Right hindlimb (tissue), 1 donor: Measurements from ENCODE around the gene CUX1.
"Not testable (repeated sequence)": the region's sequence is repeated elsewhere in the genome, so short reads cannot be mapped to it uniquely, and the experiment has no call there.

Source experiments
- DNase-seq: peaks from one replicate; pipeline ENCODE4 v3.0.0-alpha.2; 2018

CUX1 gene

DNA sequence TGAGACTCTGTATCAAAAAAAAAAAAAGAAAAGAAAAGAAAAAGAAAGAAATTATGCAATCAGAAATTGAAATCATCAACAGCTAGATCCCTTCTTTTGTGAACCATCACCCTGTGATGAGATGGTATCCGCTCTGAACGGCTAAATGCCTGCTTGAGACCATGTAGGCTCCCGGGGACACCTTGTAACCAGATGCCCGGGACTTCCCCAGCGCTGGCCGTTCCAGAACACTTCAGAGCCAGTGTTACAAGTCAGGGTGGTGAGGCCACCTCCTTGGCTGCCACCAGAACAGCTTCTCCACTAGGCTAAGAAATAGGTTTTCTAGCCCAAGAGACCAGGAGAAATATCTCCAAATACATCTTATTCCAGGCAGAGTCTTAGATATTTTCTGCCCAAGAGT, 349.8 kb downstream of the CUX1 start:
- no peak for DNase-seq

DNA sequence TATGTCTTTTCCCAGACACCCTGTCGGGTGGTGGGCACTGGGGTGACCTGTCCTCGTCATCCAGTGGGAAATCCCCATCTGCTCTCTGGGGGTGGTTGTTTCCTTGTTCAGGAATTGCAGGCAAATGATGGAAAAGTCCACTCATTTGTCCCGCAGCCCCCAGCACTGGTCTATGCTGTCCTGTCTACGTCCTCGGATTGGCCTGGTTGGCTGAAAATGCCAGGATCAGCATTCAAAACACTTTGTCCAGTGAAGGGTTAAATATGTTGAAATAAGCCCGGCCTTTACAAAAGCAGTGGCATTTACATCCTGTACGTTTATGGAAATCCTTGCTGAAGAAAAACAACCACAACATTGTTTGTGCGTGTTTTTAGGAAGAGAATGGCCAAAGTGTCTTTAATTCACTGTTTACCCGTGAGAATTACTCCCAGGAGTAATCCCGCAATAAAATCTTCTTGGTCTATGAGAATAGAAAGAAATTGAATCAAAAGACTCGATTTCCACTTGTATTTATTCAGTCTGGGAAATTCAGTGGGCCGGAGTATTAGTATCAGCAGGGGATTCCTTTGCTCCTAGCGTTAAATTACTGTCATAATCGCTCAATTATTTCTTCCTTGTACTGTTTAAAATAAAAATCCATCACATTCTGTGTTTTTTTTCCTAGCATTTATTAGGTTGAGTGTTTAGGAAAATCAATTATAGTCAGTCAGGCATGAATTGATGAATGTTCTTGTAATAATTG, 352.4 kb downstream of the CUX1 start:
- no peak for DNase-seq

DNA sequence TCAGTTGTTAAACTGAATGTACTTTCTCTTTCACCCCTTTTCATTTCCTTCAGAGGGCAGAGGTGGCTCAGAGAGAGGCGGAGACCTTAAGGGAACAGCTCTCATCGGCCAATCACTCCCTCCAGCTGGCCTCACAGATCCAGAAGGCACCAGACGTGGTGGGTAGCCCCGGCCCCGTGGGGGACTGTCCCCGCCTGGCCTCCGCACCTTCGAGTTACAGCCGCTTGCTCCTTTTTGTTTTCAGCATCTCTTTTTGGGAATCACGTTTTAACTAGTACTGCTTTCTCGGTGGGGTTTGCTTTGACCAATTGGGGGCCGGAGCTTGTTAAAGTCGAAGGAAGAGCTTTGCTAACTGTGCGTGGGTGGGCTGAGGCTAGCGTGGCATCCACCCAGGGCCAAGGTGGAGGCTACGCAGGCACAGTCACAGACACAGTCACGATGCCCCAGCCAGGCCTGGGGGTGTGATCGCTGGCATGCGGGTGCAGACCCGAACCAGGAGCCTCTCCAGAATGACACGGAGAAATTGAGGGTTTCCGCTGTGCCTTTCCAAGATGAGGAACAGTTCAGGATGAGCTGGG, 353.1 kb downstream of the CUX1 start:
- DNase-seq: no peak

DNA sequence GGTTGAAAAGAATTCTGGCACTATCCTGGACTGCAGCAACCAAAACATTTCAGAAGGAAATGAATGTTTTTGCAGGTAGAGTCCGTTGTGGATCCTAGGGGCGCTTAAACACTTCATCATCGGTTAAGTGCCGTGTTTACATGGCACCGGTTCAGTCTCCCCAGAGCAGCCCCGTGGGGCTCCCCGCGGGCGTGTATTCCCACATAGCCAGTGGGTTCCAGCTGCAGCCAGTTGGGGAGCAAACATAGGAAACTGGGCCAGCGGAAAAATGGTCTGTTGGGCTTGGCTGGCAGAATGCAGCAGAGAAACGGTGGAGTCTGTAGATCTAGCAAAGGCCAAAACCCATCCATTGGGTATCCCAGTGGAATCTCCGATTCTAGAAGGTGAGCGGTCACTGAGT, 356.2 kb downstream of the CUX1 start:
- no peak for DNase-seq

DNA sequence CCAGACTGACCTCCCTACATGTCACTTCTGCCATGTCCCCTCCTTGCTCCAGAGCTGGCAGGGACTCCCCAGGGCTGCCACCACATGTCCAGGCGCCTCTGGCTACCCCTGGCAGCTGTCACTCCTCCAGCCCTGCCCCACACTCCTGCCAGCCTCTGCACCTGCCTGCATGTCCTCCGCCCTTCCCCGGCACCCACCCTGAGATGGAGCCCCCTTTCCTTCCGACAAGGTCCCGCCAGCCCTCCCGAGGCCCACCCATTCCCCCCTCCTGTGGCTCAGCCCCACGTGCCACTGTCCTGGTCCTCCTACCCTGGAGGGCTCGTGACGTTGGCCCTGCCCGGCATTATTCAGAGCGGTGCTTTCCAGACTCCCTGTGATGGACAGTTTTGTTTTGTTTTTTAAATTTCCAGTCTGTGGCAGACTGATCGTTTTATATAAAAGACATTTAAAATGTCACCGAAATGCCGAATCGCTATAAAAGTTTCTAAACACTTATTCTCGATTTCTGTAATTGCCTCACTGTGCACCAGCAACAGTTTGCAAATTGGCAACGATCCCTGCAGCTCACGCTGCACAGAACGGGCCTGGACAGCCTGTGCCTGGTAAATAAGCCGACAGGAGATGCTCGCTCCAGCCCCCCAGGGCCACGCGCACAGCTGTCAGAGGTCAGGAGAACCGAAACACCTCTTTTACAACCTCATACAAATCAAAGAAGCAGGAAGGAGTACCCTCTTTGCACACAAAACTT, 358.2 kb downstream of the CUX1 start:
- DNase-seq: no peak

DNA sequence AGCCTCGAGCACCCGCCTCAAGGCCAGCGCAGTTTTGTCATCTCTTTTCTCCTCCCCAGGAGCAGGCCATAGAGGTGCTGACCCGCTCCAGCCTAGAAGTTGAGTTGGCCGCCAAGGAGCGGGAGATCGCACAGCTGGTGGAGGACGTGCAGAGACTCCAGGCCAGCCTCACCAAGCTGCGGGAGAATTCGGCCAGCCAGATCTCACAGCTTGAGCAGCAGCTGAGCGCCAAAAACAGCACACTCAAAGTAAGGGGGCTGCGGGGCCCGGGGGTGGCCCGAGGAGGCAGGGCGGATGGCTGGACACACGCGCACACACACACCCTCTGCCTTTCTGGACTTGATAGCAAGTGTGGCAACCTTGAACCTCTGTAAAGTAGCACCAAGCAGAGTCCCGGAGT, 361.0 kb downstream of the CUX1 start:
- no peak for DNase-seq

DNA sequence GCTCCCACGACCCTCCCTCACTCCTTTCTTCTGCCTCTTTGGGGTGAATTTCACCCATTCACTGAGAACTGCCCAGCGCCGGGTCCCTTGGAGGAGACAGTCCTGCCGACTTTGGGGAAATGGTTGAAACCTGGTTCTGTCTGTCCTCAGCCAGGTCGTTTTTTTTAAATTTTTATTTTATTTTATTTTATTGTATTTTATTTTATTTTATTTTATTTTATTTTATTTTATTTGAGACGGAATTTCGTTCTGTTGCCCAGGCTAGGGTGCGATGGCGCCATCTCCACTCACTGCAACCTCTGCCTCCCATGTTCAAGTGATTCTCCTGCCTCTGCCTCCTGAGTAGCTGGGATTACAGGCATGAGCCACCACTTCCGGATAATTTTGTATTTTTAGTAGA, 363.3 kb downstream of the CUX1 start:
- DNase-seq: no peak

DNA sequence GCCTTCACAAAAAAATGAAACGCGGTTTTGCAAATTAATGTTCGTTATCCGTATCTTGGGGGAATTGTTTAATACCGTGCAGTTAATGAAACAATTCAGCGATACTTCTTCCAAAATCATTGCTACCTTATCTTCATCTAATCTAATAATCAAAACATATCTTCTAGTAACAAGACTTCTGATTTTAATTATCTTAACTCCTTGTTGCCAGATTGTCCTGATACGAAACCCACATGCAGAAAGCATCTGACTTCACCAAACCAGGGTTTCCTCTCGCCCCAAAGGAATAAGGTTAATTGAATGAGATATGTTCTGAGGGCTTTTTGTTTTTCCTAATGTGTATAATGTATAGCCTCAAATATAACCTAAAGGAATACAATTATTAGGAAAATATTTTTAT, 364.1 kb downstream of the CUX1 start:
- DNase-seq: no peak

DNA sequence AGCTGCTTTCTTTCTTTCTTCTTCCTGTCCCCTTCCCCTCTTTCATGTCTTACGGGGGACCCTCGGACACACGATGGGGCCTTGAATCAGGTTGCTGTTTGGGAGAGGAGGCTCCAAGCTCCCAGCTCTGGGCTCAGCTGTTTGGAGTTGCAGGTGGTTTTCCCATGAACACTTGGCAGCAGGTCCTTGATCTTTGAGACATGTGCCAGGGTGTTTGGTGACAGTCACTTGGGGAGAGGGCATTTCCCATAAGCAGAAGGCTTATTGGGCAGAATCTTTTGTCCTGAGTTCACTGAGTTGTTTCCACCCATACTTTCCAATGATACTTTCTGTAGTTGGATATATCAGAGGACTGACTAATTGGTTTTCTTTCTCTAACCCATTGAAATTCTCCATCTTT, 364.6 kb downstream of the CUX1 start:
- no peak for DNase-seq

DNA sequence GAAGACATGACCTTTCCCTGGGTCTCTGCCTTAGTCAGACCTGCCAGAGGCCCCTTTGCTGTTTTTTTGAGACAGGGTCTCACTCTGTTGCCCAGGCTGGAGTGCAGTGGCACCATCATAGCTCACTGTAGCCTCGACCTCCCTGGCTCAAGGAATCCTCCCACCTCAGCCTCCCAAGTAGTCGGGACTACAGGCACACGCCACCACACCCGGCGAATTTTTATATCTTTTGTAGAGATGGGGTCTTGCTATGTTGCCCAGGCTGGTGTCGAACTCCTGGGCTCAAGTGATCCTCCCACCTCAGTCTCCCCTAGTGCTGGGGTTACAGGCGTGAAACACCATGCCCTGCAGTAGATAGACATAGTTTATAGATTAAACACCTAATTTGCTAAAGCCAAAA, 366.4 kb downstream of the CUX1 start:
- not testable (repeated sequence) for DNase-seq

DNA sequence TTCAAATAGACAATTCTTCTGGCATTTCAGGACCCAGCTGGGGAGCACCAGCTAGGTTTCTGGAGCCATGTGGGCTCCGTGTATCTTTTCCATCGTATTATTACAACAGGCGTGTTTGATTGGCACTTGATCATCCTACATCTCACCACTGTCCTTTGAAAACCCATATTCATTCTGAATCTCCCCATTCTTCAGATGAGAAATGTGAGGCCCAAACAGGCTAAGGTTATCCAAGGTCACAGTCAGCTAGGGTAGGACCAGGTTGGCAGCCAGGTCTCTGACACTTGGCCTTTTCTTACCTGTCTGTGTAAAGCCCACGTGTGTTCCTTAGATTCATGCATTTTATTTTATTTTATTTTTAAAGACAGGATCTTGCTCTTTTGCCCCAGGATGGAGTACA, 366.9 kb downstream of the CUX1 start:
- no peak for DNase-seq

DNA sequence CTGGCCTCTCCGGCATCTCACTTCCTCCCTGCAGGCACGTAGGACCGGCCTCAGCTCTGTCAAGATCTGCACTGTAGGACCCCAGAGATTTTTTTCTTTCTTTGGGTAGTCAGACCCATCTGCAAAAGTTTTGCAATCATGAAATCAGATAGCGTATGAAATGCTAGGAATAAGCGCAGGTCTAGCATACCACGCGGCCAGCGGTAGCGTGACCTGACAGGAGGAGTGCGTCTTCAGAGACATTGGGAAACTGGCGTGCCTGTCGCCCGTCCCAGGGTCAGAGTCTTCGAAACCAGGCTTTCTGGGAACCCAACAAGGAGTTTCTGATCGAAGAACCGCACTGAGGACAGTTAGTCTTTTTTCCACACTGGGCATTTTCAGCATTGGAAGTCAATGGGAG, 368.4 kb downstream of the CUX1 start:
- DNase-seq: no peak

DNA sequence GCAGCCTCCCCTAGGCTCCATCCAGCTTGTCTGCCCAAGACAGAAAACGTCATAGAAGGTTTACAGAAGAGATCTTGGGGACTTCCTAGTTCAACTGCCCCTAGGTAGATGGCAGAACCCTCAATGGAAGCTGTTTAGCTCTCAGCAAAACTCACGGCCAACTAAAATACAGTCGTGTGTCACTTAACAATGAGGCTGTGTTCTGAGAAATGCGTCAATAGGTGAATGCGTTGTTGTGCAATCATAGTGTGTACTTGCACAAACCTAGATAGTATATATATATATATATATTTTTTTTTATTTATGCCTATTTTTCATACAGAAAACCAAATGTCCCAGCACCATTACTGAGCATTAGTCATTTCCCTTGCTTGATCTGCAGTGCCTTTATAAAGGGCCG, 368.9 kb downstream of the CUX1 start:
- DNase-seq: no peak

DNA sequence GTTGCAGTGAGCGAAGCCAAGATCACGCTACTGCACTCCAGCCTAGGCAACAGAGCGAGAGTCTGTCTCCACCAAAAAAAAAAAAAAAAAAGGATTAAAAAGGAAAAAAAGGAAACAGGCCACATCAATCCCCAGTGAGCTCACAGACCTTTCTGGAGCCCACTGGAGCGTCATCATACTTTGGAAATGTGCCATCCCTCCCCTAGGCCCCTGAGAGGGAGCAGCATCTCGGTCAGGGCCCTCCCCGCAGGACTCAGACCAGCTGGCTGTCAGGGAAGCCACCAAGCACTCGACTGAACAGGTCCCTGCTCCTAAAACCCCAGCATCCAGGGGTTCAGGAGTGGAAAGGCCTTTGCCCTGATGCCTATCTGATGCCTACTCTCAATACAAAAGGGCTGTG, 371.3 kb downstream of the CUX1 start:
- no peak for DNase-seq

DNA sequence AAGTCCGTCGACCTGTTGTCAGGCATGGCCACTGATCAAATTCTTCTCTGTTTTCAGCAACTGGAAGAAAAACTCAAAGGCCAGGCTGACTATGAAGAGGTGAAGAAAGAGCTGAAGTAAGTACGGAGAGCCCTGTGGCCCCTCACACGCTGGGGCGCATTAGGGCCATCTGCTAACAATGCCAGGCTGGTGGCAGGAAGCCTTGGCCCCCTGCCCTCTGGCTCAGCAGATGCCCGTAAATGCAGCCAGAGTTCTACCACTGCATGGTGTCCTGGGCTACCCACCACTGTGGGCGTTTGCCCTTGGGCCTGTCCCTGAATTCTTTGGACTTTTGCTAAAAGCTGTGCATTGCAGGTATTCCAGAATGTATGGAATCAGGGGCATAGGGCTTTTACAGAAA, 372.3 kb downstream of the CUX1 start:
- no peak for DNase-seq

DNA sequence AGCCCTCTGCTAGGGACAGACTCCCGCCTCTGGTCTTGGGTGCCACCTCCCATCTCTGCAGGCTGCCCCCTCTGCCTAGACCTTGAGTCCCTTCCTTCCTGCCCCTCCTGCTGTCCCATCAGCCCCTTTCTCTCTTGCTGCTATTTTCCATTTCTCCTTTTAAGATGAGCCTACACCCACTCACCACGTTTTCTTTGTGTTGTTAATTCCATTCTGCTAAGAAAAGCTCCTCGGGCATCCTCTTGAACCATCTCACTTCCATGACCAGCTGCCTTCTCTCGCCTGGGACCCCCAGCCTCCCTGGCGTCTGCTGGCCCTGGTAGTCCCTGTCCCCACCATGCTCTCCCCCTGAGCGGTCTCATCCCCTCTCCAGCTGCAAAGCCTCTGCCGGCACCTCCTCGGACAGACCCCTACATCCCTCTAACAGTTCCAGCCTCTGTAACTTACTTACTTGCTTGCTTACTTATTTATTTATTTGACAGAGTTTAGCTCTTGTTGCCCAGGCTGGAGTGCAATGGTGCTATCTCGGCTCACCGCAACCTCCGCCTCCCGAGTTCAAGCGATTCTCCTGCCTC, 373.4 kb downstream of the CUX1 start:
- no peak for DNase-seq

DNA sequence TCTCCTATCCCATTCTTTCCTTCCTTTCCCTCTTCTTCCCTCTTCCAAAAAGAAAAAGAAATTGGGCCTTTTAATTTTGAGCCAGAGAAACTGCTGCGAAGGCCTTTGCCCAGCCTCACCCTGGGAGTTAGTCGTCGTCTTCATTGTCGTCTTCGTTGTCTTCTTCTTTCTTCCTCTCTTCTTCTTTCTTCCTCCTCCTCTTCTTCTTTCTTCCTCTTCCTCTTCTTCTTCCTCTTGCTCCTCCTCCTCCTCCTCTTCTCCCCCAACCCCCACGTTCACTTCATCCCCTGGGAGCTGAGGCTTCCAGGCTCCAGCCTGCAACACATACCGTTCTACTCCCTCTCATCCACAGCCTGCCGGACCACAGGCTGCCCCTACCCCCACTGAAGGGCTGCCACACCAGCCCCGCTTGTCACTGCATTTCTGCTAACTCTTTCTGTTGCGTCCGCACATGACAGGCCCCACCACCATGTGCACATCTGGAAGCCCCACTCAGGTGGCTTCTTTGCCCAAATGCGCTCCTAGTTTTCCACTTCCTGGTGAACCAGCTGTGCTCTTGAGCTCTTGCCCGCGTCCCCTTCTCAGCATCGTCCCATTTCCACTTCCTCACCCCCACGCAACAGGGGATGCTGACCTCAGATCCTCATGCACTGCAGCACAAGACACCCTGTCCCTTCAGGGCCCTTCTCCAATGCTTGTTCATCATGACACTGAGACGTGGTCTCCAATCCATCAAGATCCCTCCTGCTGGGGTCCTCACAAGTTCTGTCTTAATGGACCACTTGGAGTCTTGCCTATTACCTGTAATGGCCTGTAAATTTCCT, 374.3 kb downstream of the CUX1 start:
- DNase-seq: no peak

DNA sequence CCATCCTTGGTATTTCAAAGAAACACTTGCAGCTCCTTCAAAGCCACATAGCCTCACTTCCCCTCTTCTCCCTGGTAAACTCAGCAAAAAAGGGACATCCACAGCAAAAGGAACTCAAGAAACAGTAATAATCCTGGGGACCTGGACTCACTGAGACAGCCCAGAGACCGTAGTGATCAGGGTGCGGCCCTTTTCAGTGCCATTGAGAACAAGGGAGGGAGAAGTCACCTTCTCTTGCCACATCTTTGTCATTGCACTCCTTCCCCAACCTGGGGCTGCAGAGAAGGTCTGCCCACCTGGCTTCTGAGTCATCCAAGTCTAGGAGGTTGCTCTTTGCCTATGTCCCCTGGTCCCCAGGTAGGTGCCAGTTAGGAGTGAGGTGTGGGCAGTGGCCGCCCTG, 375.4 kb downstream of the CUX1 start:
- no peak for DNase-seq

DNA sequence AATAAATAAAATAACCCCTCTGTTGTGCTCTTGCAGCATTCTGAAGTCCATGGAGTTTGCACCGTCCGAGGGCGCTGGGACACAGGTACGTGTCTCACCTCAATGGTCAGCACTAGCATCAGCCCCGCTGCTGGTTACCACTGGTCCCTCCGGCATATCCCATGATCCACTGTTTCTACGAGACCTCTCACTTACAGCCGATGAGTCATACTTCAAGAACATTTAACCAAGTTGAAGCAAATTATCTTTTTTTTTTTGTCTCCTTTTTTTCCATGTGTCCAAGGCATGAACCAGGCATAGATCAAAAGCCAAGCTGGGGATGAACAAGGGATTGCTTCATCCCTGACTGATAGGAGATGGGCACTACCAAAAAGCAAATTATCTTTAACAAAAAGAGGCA, 376.4 kb downstream of the CUX1 start:
- no peak for DNase-seq

DNA sequence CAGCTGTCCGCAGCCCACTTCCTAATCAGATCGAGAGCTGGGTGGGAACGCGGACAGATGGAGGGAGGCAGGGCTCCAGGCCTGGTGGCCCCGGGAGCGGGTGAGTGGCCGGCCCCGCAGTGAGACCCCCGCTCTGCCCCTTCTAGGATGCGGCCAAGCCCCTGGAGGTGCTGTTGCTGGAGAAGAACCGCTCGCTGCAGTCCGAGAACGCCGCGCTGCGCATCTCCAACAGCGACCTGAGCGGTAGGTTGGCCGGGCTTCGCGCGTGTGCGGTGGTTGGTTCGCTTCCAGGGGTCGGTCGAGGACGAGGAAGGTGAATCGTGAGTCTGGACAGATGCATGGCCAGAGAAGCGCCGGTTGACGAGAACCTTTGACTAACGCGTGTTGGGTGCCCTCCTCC, 377.9 kb downstream of the CUX1 start:
- DNase-seq: no peak

DNA sequence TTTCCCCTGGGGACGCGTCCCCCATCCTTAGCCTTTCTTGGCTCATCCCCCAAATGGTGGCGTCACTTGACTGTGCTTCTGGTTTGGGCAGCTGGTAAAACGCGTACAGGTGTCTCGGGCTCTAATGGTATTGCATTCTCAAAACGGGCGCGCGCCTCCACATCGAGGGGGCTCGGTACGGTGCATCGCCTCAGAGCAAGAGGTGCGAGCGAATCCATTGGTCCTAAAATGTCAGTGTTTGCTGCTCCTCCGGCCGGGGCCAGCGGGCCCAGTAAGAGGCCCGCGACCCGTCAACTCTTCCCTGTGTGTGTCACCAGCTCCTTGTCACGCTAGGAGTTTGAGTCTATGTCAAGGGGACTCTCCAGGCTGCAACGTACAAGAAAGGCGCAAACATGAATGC, 378.6 kb downstream of the CUX1 start:
- DNase-seq: no peak

DNA sequence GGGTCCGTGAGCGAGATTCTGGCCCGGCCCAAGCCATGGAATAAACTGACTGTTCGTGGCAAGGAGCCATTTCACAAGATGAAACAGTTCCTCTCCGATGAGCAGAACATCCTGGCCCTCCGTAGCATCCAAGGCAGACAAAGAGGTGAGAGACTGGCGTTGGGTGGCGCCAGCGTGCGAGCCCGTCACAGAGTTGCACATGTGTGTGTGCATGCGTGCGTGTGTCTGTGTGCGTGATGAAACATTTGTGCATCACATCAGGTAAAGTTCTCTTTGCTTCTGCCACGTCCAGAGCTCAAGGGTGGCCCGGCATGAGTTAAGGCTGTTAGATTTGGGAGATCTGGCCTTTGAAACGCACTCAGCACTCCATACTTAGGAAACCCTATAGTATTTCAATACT, 379.7 kb downstream of the CUX1 start:
- no peak for DNase-seq

DNA sequence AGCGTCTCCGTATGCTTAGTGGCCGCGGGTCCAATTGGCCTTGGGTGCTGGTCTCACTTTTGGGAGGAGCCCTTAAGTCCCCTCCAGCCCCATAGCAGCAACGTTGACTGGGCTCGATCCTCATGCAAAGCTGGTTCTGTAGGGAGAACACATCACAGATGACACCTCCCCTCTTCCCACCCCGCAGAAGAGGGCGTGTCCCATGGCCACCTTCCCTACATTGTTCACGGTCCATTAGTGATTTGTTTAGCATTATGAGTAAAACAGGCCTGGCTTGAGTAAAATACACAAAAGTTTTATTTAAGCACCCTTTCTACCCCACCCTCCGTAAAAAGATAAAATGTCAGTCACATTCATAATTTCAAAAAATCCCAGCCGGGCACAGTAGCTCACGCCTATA, 380.2 kb downstream of the CUX1 start:
- no peak for DNase-seq
